HG03139 (cell line): ENCODE measurements around the gene THY1.
"Not testable (repeated sequence)": the region's sequence is repeated elsewhere in the genome, so short reads cannot be mapped to it uniquely, and the experiment has no call there.

Experiments used
- ATAC-seq: cut with Tn5 transposase; IDR thresholded peaks from one replicate; pipeline ENCODE4 v1.9.1; 2021; ENCODE audit not compliant: unreplicated experiment

Gene THY1

DNA sequence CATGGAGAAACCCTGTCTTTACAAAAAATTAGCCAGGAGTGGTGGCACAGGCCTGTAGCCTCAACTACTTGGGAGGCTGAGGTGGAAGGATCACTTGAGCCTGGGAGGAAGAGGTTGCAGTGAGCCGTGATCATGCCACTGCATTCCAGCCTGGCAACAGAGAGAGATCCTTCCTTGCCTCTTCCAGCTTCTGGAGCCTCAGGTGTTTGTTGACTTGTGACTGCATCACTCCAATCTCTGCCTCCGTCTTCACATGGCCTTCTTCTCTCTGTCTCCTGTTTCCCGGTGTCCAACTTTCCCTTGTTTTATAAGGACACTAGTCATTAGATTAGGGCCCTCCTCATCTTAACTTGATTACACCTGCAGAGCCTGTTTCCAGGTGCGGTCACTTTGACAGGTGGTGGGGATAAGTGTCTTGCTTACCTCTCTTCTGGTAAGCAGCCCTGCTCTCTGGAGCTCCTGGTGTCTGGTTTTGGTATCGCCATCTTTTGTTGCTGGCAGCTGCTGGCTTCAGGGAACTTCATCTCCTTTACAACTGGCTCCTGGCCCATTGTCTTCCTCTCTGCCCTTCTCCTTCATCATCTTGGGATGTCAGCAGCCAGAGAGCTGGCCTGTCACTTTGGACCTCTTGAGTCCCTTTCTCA is 33.2 kb downstream of the THY1 start:
- no peak for ATAC-seq

DNA sequence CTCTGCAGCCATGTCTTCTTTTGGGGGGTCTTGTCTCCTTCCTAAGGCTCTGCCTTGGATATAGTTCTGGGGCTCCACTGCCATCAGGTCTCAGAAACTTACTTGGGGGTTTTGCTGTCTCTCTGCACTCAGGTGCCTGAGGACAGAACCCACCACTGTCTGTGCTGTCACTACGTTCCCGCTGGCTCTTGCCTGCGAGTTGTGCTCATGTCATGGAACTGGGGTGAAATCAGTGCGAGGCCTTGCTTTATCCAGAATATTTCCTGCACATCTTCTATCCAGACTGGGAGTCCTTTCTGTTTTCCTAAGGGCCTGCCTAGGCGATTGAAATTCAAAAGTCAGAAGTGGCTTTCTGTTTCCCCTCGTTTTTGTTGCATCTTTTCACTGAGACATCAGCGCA is 34.9 kb downstream of the THY1 start:
- no peak for ATAC-seq

DNA sequence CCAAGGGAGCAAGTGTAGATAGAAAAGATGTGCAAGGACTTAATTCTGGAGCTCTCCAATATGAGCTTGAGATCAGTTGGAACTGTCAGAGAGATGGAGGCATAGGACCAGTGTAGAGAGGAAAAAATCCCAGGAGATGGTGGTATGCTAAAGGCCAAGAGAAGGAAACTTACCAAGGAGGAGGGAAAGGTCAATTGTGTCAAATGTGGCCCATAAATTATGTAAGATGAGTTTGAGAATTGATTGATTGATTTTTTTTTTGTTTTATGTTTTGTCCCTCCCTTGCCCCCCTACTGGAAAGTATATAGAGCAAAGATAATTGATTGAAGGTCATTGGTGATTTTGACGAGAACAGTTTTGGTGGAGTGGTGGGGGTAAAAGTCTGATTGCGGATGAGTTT is 38.6 kb downstream of the THY1 start:
- ATAC-seq, result no peak

- ATAC-seq, result not testable (repeated sequence)
These were observed 40.5 kb downstream of the THY1 start for GRCh38 chr11:119382513-119382912.

DNA sequence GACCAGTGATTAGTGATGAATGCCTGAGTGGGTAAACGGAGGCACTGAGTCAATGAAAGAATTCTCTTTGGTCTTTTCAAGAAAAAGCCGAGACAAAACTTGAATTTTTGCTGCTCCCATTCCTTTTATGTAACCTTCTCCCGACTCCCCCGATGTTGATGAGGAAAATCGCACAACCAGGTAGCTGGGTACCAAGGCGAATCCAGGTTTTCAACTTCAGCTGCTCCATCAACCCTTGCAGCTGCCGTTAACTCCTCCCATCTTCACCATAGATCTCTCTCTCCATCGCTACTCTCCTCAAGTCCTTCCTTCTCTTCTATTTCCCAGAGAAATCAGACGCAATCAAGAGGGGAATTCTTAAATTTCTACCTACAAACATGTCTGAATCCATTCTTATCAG is 40.9 kb downstream of the THY1 start:
- no peak for ATAC-seq

GRCh38 chr11:119381181-119381988 is 41.6 kb downstream of the THY1 start, which contains the start of gene USP2:
USP2 (minus strand) TSS chr11:119381690; CDS start chr11:119373480, 8,210 bp downstream.
- ATAC-seq, result peak; percentile 98

GRCh38 chr11:119380827-119381180 is 42.2 kb downstream of the THY1 start:
- ATAC-seq, result no peak

GRCh38 chr11:119380160-119380826 is 42.7 kb downstream of the THY1 start:
- ATAC-seq, result no peak

DNA sequence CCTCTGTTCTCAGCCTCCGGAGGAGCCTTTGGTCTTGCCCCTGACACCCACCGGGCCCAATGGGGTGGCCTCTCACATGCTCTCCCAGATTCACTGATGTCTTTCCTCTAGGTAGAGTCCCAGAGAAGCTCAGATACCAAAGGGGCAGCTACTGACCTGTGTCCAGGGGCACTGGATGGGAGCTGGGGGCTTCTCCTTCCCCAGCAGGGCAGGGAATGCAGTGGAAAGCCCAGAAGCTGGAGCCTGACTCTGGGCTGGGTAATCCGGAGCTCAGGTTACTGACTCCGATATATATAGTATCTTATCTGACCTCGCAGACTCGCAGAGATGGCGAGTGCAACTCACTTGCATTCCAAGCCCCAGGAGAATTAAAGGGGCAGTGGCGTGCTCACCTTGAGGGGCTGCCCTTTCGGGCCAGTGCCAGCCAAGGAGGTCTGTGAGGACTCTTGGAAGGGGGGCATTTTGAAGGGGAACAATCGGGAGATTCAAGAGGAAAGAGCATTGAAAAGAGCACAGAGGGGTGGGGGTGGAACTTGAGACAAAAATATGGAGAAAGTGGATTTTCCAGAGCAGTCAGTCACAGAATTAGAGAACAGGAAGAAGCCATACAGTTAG is 44.0 kb downstream of the THY1 start:
- ATAC-seq, result no peak

- ATAC-seq, result no peak
These were observed 44.9 kb downstream of the THY1 start for GRCh38 chr11:119377961-119378667.

DNA sequence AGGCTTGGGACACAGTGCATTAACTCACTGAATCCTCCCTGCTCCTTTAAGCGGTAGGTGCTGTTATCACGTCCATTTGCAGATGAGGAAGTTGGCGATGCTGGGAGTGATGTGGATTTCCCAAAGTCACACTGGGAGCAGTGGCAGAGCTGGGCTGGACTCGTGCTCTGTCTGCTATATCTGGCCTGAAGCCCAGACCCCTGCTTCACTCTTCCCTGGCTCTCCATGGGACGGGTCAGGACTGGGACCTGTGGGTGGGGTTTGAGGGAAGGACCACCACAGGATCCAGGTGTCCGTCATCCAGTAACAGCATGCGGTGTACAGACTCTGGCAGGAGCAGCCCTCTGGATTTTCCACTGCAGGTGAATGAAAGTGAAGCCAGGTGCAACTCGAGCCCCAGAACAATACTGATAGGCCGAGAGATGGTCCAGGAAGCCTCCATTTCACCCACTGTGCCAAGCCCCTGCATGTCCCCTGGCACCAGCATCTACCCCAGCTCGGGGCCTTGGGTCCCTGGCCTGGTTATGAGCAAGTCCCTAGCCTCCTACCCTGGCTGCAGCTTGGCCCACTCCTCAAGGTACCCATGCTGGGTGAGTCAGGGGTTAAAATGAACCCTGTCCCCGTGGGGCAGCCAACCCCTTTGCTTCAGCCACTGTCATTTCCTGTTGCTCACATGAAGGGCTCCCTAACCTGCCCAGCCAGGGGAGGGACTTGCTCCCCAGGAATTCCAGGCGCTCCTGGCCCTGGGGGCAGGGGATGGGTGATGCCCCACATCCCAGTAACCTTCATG is 45.7 kb downstream of the THY1 start:
- ATAC-seq, result no peak

GRCh38 chr11:119376197-119376847 is 46.6 kb downstream of the THY1 start:
- ATAC-seq, result no peak

DNA sequence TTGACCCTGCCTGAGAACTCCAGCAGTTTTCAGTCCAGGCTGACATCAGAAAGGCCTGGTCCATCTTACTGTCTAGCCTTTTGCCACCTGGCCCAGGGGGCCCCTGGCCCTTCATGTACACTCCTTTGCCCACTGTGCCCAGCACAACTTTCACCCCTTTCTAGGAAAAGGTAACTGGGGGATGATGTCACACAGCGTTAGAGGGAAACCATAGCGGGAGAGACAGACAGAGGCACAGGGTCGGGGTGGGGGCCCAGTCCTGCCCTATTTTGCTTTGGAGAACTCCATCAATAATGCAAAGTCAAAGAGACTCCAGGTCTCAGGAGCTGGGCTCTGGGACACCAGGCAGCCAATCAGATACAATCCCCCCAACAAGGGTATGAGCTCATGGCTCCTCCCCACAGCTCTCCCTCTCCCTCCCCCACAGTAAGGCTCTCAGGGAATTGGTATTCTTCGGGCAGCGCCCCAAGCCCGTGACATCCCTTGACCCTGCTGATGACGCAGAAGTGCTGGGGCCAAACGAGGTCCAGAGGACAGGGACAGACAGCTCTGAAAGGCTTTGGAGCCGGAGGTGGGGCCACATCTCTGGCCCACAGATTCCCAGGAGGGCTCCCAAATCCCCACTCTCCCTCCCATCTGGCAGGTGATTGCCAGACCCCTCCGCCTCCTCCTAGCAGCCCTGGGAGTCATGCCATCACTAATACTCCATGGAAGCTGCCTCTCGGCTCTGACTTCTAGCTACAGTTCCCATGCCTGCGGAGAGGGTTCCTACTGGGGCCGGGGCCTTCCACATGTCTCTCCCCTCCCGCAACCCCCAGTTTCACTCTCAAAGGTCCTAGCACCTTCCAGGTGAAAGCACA is 47.4 kb downstream of the THY1 start:
- no peak for ATAC-seq

GRCh38 chr11:119374632-119375336 is 48.2 kb downstream of the THY1 start:
- no peak for ATAC-seq

DNA sequence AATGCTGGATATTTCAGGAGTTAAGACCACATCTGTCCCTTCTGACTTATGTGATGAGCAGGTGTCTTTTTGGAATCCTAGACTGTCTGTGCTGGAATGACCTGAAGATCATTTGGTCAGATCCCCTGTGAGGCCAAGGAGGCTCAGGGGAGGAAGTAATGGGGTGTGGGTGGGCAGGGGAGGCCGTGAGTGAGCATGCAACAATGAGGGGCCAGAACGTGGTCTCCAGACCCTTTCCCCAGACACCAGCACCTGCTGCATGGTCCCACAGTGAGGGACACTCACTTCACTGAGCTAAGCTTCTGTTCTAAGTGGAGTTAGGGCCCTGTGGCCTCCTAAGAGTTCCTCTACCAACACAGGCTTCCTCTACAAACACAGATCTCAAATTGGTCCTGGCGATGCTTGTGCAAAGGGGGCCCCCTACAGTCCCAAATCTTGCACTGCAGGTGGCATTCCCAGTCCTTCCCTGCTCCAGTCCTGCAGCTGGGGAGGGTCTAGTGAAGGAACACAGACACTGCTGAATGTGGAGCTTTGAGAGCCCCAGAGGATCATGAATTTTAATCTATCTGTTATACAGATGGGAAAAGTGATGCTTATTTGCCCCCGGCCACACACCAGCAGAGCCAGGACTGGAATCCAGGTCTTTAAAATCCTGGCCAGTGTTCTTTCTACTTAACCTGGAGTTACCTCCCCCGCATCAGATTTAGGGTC is 48.9 kb downstream of the THY1 start:
- no peak for ATAC-seq

GRCh38 chr11:119373059-119373920 is 49.7 kb downstream of the THY1 start:
- ATAC-seq, result no peak
